GM18508 (cell line): ENCODE results near the gene TMEM184A.

Experiments
- ATAC-seq: cut with Tn5 transposase; IDR thresholded peaks from one replicate; pipeline ENCODE4 v1.9.1; 2021; ENCODE audit warnings: moderate number of reproducible peaks; ENCODE audit not compliant: insufficient read depth, unreplicated experiment

The TMEM184A gene

GRCh38 chr7:1509226-1509625 is 46.8 kb downstream of the TMEM184A start:
- ATAC-seq: no peak

- ATAC-seq: no peak
Measured at GRCh38 chr7:1508277-1508758, 47.7 kb downstream of the TMEM184A start.

- ATAC-seq: no peak
Measured at GRCh38 chr7:1505731-1506550, 50.1 kb downstream of the TMEM184A start.

GRCh38 chr7:1503816-1504775 is 51.9 kb downstream of the TMEM184A start, which contains the start of gene INTS1:
Gene INTS1 (minus strand): TSS chr7:1504389. CDS start chr7:1503960, 429 bp downstream.
- no peak for ATAC-seq

GRCh38 chr7:1503390-1503789 is 52.6 kb downstream of the TMEM184A start:
- no peak for ATAC-seq

- ATAC-seq: no peak
Measured at GRCh38 chr7:1502845-1503244, 53.2 kb downstream of the TMEM184A start.

GRCh38 chr7:1501487-1502270 is 54.3 kb downstream of the TMEM184A start:
- no peak for ATAC-seq

GRCh38 chr7:1500064-1500807 is 55.8 kb downstream of the TMEM184A start:
- ATAC-seq: no peak

GRCh38 chr7:1499367-1500029 is 56.5 kb downstream of the TMEM184A start:
- no peak for ATAC-seq

- no peak for ATAC-seq
Measured at GRCh38 chr7:1498370-1499305, 57.4 kb downstream of the TMEM184A start.

- no peak for ATAC-seq
Measured at GRCh38 chr7:1497293-1497927, 58.6 kb downstream of the TMEM184A start.

- ATAC-seq: no peak
Measured at GRCh38 chr7:1496531-1497292, 59.3 kb downstream of the TMEM184A start.

- no peak for ATAC-seq
Measured at GRCh38 chr7:1495564-1496242, 60.3 kb downstream of the TMEM184A start.

GRCh38 chr7:1494866-1495563 is 61.0 kb downstream of the TMEM184A start:
- ATAC-seq: no peak

GRCh38 chr7:1494447-1494846 is 61.6 kb downstream of the TMEM184A start:
- no peak for ATAC-seq

GRCh38 chr7:1493571-1493970 is 62.4 kb downstream of the TMEM184A start:
- no peak for ATAC-seq
